Measurements from ENCODE around the gene LANCL2. TPM values are rescaled to one million over a fixed set of nuclear protein-coding genes. Genes with fewer than 3 reads are reported as not detected.

Gene LANCL2
- total RNA-seq, 3 donors from 2014 or later (not counting 1 experiment from before 2014, with no cell fraction given) = 7.2 to 9.4 (median 8.3) TPM

GRCh38 chr7:55439627-55440026, 74.5 kb downstream of the LANCL2 start:
- H3K36me3 ChIP-seq (ENCODE audit: control insufficient read depth, insufficient read depth, low read length) = no peaks in the 10 kb centered on the region
- Mint-ChIP-seq H3K4me3 (no peak overlapping the region), H3K27me3 (ENCODE audit: low read depth in 2 of 2) (no peaks in the 10 kb centered on the region), H3K4me1 (peaks cover 7 to 9% of the 10 kb centered on the region in 2 donors), H3K9me3 (no peaks in the 10 kb centered on the region), H3K36me3 (no peaks in the 10 kb centered on the region), H3K27ac (no peak overlapping the region)
- no peaks in the 10 kb centered on the region for H3K4me1 ChIP-seq (ENCODE audit: control insufficient read depth, insufficient read depth, low read length)
- WGBS (ENCODE audit: insufficient coverage) = 76% methylated on average over 10 of the region's 10 CpGs
- ATAC-seq = no peak
- intact Hi-C loops (cut with micrococcal nuclease) = no loop called here
- no peak for DNase-seq
- H3K27ac ChIP-seq (ENCODE audit: low read length) = no peak overlapping the region
- no peak for TF ChIP-seq CTCF (IDR thresholded peaks at IDR 0.05)
- no peaks in the 10 kb centered on the region for H3K27me3 ChIP-seq (ENCODE audit: control insufficient read depth, insufficient read depth, low read length)
- H3K9me3 ChIP-seq (ENCODE audit: control insufficient read depth, insufficient read depth, low read length) = no peaks in the 10 kb centered on the region
- no peak overlapping the region for H3K4me3 ChIP-seq (ENCODE audit: low read length)

GRCh38 chr7:55440040-55440690, 75.0 kb downstream of the LANCL2 start:
- Histone ChIP-seq H3K27ac (ENCODE audit: low read length) (no peak overlapping the region), H3K9me3 (ENCODE audit: control insufficient read depth, insufficient read depth, low read length) (no peaks in the 10 kb centered on the region), H3K27me3 (ENCODE audit: control insufficient read depth, insufficient read depth, low read length) (no peaks in the 10 kb centered on the region), H3K36me3 (ENCODE audit: control insufficient read depth, insufficient read depth, low read length) (no peaks in the 10 kb centered on the region), H3K4me3 (ENCODE audit: low read length) (no peak overlapping the region), H3K4me1 (ENCODE audit: control insufficient read depth, insufficient read depth, low read length) (no peaks in the 10 kb centered on the region)
- 76% methylated on average over 13 of the region's 13 CpGs for WGBS (ENCODE audit: insufficient coverage)
- H3K9me3 Mint-ChIP-seq = no peaks in the 10 kb centered on the region
- no peak overlapping the region for H3K27ac Mint-ChIP-seq
- no peak overlapping the region for H3K4me3 Mint-ChIP-seq
- intact Hi-C loops (cut with micrococcal nuclease) = no loop called here
- no peaks in the 10 kb centered on the region for H3K27me3 Mint-ChIP-seq (ENCODE audit: low read depth in 2 of 2)
- peaks cover 9 to 12% of the 10 kb centered on the region in 2 donors for H3K4me1 Mint-ChIP-seq
- ATAC-seq (no peak), DNase-seq (no peak)
- H3K36me3 Mint-ChIP-seq = no peaks in the 10 kb centered on the region
- no peak for TF ChIP-seq CTCF (IDR thresholded peaks at IDR 0.05)

GRCh38 chr7:55441002-55441401, 75.9 kb downstream of the LANCL2 start:
- no peak for ATAC-seq

More at GRCh38 chr7:55441002-55441401, 75.9 kb downstream of the LANCL2 start:
- H3K27me3 ChIP-seq (ENCODE audit: control insufficient read depth, insufficient read depth, low read length) = no peaks in the 10 kb centered on the region
- H3K4me3 ChIP-seq (ENCODE audit: low read length) = no peak overlapping the region
- H3K27ac ChIP-seq (ENCODE audit: low read length) = no peak overlapping the region
- H3K4me1 ChIP-seq (ENCODE audit: control insufficient read depth, insufficient read depth, low read length) = no peaks in the 10 kb centered on the region
- no peaks in the 10 kb centered on the region for H3K36me3 ChIP-seq (ENCODE audit: control insufficient read depth, insufficient read depth, low read length)
- TF ChIP-seq CTCF (IDR thresholded peaks at IDR 0.05) = no peak
- no peak overlapping the region for H3K4me3 Mint-ChIP-seq
- DNase-seq = no peak
- intact Hi-C loops (cut with micrococcal nuclease) = no loop called here
- 95% methylated on average over 5 of the region's 5 CpGs for WGBS (ENCODE audit: insufficient coverage)
- no peaks in the 10 kb centered on the region for H3K27me3 Mint-ChIP-seq (ENCODE audit: low read depth in 2 of 2)
- no peaks in the 10 kb centered on the region for H3K9me3 ChIP-seq (ENCODE audit: control insufficient read depth, insufficient read depth, low read length)
- H3K9me3 Mint-ChIP-seq = no peaks in the 10 kb centered on the region
- H3K27ac Mint-ChIP-seq = no peak overlapping the region
- H3K36me3 Mint-ChIP-seq = no peaks in the 10 kb centered on the region
- peaks cover 13 to 14% of the 10 kb centered on the region in 2 donors for H3K4me1 Mint-ChIP-seq

Data from natural killer cell (primary cell).